ENCODE measurements around the gene CXCL11. TPM values are rescaled to one million over a fixed set of nuclear protein-coding genes. Genes with fewer than 3 reads are reported as not detected.

Gene CXCL11
- polyA plus RNA-seq, 1 donor (not counting 4 experiments of a cell fraction or from before 2014, with no cell fraction given) = 0.93 TPM

DNA sequence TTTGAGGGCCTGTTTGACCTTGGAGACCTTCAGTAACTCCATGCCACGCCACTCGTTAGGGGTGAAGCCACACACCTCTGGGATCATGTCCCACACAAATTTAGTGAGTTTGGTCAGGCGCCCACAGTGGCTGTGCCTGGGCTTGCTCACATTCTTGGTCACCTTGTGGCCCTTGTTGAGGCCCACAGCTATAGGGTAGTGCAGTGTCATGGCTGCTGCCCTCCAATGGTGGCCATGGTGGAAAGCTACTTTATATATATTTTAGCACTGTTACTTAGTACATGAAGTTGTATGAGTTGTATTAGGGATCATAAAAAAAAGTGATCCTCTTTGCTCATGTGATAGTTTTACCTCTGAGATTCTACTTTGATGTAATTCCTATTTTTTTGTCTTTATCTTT, 985 bp upstream of the CXCL11 start:
- Histone ChIP-seq H3K9me1 (ENCODE audit: control insufficient read depth, extremely low read depth, insufficient read depth, low read length) (no peaks in the 10 kb centered on the region), H3K79me2 (ENCODE audit: control insufficient read depth, insufficient read depth, low read length) (no peaks in the 10 kb centered on the region), H3K9me3 (ENCODE audit: control insufficient read depth, low read depth, low read length) (no peaks in the 10 kb centered on the region), H3K4me3 (ENCODE audit: control insufficient read depth in 2 of 3, extremely low read depth in 1 of 3, insufficient read depth in 2 of 3, low read depth in 1 of 3, low read length in 3 of 3) (no peak overlapping the region), H3K27ac (ENCODE audit: control insufficient read depth, insufficient read depth, low read length) (peak overlapping the region; percentile 28), H3K36me3 (ENCODE audit: control insufficient read depth in 2 of 2, extremely low read depth in 1 of 2, insufficient read depth in 2 of 2, low read length in 2 of 2) (no peaks in the 10 kb centered on the region), H3K9ac (ENCODE audit: control insufficient read depth, extremely low read depth, insufficient read depth, low read length) (no peak overlapping the region), H3K27me3 (ENCODE audit: control insufficient read depth, extremely low read depth, insufficient read depth, low read length) (no peaks in the 10 kb centered on the region), H3K4me1 (ENCODE audit: control insufficient read depth, extremely low read depth, insufficient read depth, low read length) (no peaks in the 10 kb centered on the region), H3K4me2 (ENCODE audit: control insufficient read depth, extremely low read depth, insufficient read depth, low read depth, low read length) (peak overlapping the region; percentile 30), H2AFZ (ENCODE audit: control insufficient read depth, low read length) (peak overlapping the region; percentile 79), H4K20me1 (ENCODE audit: control insufficient read depth, extremely low read depth, insufficient read depth, low read length) (no peaks in the 10 kb centered on the region)
- dilution Hi-C loops (cut with MboI; ENCODE audit: extremely low pct_ligation_motif_present, low sequenced_read_pairs) = no loop called here
- FAIRE-seq = peak; percentile 77
- DNase-seq (ENCODE audit: low read depth, low spot score) = no peak
- TF ChIP-seq EZH2 (IDR thresholded peaks at IDR 0.05; ENCODE audit: low read length) = no peak
- peak in 1 of 3 experiments; percentile 60 for TF ChIP-seq CTCF (optimal IDR thresholded peaks at IDR 0.05 in 1 of 3, IDR thresholded peaks at IDR 0.05 in 1 of 3, conservative IDR thresholded peaks at IDR 0.05 in 1 of 3; ENCODE audit: extremely low read depth in 1 of 3, insufficient read depth in 2 of 3, low read length in 3 of 3)

DNA sequence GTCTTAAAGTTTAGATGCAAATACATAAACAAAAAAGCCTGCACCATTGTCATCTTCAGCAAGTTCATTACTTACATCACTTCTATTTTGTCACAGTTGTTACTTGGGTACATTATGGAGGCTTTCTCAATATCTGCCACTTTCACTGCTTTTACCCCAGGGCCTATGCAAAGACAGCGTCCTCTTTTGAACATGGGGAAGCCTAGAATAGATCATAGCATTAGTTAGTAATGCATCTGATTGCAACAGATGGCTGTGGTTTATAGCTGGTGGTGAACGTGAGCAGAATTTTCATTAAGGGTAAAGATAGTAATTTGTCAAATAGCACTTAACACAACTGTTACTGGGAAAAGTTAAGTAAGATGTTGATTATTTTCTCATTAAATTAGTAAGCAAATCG, 729 bp downstream of the CXCL11 start:
- no peaks in the 10 kb centered on the region for H3K27me3 ChIP-seq (ENCODE audit: control insufficient read depth, extremely low read depth, insufficient read depth, low read length)
- no peak overlapping the region for H3K4me2 ChIP-seq (ENCODE audit: control insufficient read depth, extremely low read depth, insufficient read depth, low read depth, low read length)
- H3K79me2 ChIP-seq (ENCODE audit: control insufficient read depth, insufficient read depth, low read length) = no peaks in the 10 kb centered on the region
- H3K9me1 ChIP-seq (ENCODE audit: control insufficient read depth, extremely low read depth, insufficient read depth, low read length) = no peaks in the 10 kb centered on the region
- H3K9me3 ChIP-seq (ENCODE audit: control insufficient read depth, low read depth, low read length) = no peaks in the 10 kb centered on the region
- no peak overlapping the region for H3K4me3 ChIP-seq (ENCODE audit: control insufficient read depth in 2 of 3, extremely low read depth in 1 of 3, insufficient read depth in 2 of 3, low read depth in 1 of 3, low read length in 3 of 3)
- TF ChIP-seq CTCF (optimal IDR thresholded peaks at IDR 0.05 in 1 of 3, IDR thresholded peaks at IDR 0.05 in 1 of 3, conservative IDR thresholded peaks at IDR 0.05 in 1 of 3; ENCODE audit: extremely low read depth in 1 of 3, insufficient read depth in 2 of 3, low read length in 3 of 3) = no peak
- no peak for TF ChIP-seq EZH2 (IDR thresholded peaks at IDR 0.05; ENCODE audit: low read length)
- no peak for DNase-seq (ENCODE audit: low read depth, low spot score)
- H3K27ac ChIP-seq (ENCODE audit: control insufficient read depth, insufficient read depth, low read length) = no peak overlapping the region
- H3K4me1 ChIP-seq (ENCODE audit: control insufficient read depth, extremely low read depth, insufficient read depth, low read length) = no peaks in the 10 kb centered on the region
- H2AFZ ChIP-seq (ENCODE audit: control insufficient read depth, low read length) = no peak overlapping the region
- dilution Hi-C loops (cut with MboI; ENCODE audit: extremely low pct_ligation_motif_present, low sequenced_read_pairs) = no loop called here
- H3K9ac ChIP-seq (ENCODE audit: control insufficient read depth, extremely low read depth, insufficient read depth, low read length) = no peak overlapping the region
- H4K20me1 ChIP-seq (ENCODE audit: control insufficient read depth, extremely low read depth, insufficient read depth, low read length) = no peaks in the 10 kb centered on the region
- H3K36me3 ChIP-seq (ENCODE audit: control insufficient read depth in 2 of 2, extremely low read depth in 1 of 2, insufficient read depth in 2 of 2, low read length in 2 of 2) = no peaks in the 10 kb centered on the region
- FAIRE-seq = no peak

Data from keratinocyte (primary cell).